WTC11 (cell line): ENCODE measurements around the gene IL16. TPM values are rescaled to one million over a fixed set of nuclear protein-coding genes. Genes with fewer than 3 reads are reported as not detected.

ENCODE experiments used
- ATAC-seq: fragments of 200-7000 bp; cut with Tn5 transposase; 2 replicates; pipeline ENCODE4 v1.10.0; 2021; ENCODE audit warnings: mild to moderate bottlenecking, moderate library complexity
- CTCF ChIA-PET: fragments of 300-600 bp; sonication (Branson Sonifier 250); formaldehyde crosslinking; loops from one replicate; lab custom pipeline; 2021; ENCODE audit warnings: antibody characterized with exemption; lab: Charles Lee
- POLR2A ChIA-PET: fragments of 350-600 bp; sonication (Branson Sonifier 250); formaldehyde crosslinking; loops from one replicate; lab custom pipeline; 2021; ENCODE audit warnings: antibody characterized with exemption; lab: Charles Lee
- DNase-seq: peaks from one replicate; pipeline ENCODE4 v3.0.0; 2021; ENCODE audit warnings: low spot score
- H3K27ac Mint-ChIP-seq: 2 replicates; pipeline ENCODE4 v1.8.0; 2021; ENCODE audit warnings: mixed read lengths
- H3K27me3 Mint-ChIP-seq: 2 replicates; pipeline ENCODE4 v1.8.0; 2021; ENCODE audit warnings: low read depth, mild to moderate bottlenecking, moderate library complexity, mixed read lengths
- H3K36me3 Mint-ChIP-seq: 2 replicates; pipeline ENCODE4 v1.8.0; 2021; ENCODE audit warnings: mixed read lengths
- H3K4me1 Mint-ChIP-seq: 2 replicates; pipeline ENCODE4 v1.8.0; 2022; ENCODE audit warnings: mixed read lengths
- H3K4me3 Mint-ChIP-seq: 2 replicates; pipeline ENCODE4 v1.8.0; 2021; ENCODE audit warnings: mild to moderate bottlenecking, moderate library complexity, mixed read lengths
- H3K9me3 Mint-ChIP-seq: 2 replicates; pipeline ENCODE4 v1.8.0; 2021; ENCODE audit warnings: mixed read lengths
- AR ChIP-seq: fragments of 250-450 bp; sonication (Bioruptor Pico); IDR thresholded peaks from 2 replicates; pipeline ENCODE4 v1.9.0; 2021; ENCODE audit warnings: mild to moderate bottlenecking
- ATF3 ChIP-seq: sonication (generic); formaldehyde crosslinking; conservative IDR thresholded peaks from 2 replicates; pipeline ENCODE4 v1.8.1; 2022; ENCODE audit warnings: mild to moderate bottlenecking, missing genetic modification reagents
- CTCF ChIP-seq: fragments of 200-600 bp; IDR thresholded peaks from 2 replicates; pipeline ENCODE4 v1.8.0; 2022; ENCODE audit warnings: antibody characterized with exemption
- E2F1 ChIP-seq: sonication (generic); formaldehyde crosslinking; IDR thresholded peaks from 2 replicates; pipeline ENCODE4 v1.8.0; 2022; ENCODE audit warnings: mild to moderate bottlenecking, missing genetic modification reagents
- ETV6 ChIP-seq: sonication (generic); formaldehyde crosslinking; IDR thresholded peaks from 2 replicates; pipeline ENCODE4 v1.8.1; 2022; ENCODE audit warnings: mild to moderate bottlenecking, missing genetic modification reagents
- GABPB1 ChIP-seq: sonication (generic); formaldehyde crosslinking; IDR thresholded peaks from 2 replicates; pipeline ENCODE4 v1.8.1; 2023; ENCODE audit warnings: mild to moderate bottlenecking, missing genetic modification reagents
- IRF2 ChIP-seq: sonication (generic); formaldehyde crosslinking; IDR thresholded peaks from 2 replicates; pipeline ENCODE4 v1.8.0; 2022; ENCODE audit warnings: low read depth, missing genetic modification reagents, borderline replicate concordance
- MAX ChIP-seq: sonication (generic); formaldehyde crosslinking; IDR thresholded peaks from 2 replicates; pipeline ENCODE4 v1.8.0; 2022; ENCODE audit warnings: mild to moderate bottlenecking, missing genetic modification reagents
- MLX ChIP-seq: sonication (generic); formaldehyde crosslinking; IDR thresholded peaks from 2 replicates; pipeline ENCODE4 v1.8.1; 2023; ENCODE audit warnings: mild to moderate bottlenecking, missing genetic modification reagents, moderate library complexity
- MXD4 ChIP-seq: fragments of 250-450 bp; sonication (Bioruptor Pico); IDR thresholded peaks from 2 replicates; pipeline ENCODE4 v1.8.0; 2021; ENCODE audit warnings: mild to moderate bottlenecking, moderate library complexity, borderline replicate concordance
- RELA ChIP-seq: sonication (generic); formaldehyde crosslinking; IDR thresholded peaks from 2 replicates; pipeline ENCODE4 v1.8.1; 2022; ENCODE audit warnings: missing genetic modification reagents, mild to moderate bottlenecking, borderline replicate concordance
- RORB ChIP-seq: fragments of 250-450 bp; sonication (Bioruptor Pico); IDR thresholded peaks from 2 replicates; pipeline ENCODE4 v1.9.0; 2021; ENCODE audit warnings: mild to moderate bottlenecking
- TEAD1 ChIP-seq: sonication (generic); formaldehyde crosslinking; IDR thresholded peaks from 2 replicates; pipeline ENCODE4 v1.8.0; 2022; ENCODE audit warnings: mild to moderate bottlenecking, missing genetic modification reagents
- TEAD4 ChIP-seq: sonication (generic); formaldehyde crosslinking; IDR thresholded peaks from 2 replicates; pipeline ENCODE4 v1.8.0; 2022; ENCODE audit warnings: mild to moderate bottlenecking, missing genetic modification reagents
- USF2 ChIP-seq: sonication (generic); formaldehyde crosslinking; IDR thresholded peaks from 2 replicates; pipeline ENCODE4 v1.8.1; 2023; ENCODE audit warnings: mild to moderate bottlenecking, missing genetic modification reagents, moderate library complexity
- ZNF219 ChIP-seq: sonication (generic); formaldehyde crosslinking; IDR thresholded peaks from 2 replicates; pipeline ENCODE4 v1.8.0; 2023; ENCODE audit warnings: missing genetic modification reagents, mild to moderate bottlenecking, borderline replicate concordance
- ZNF263 ChIP-seq: sonication (generic); formaldehyde crosslinking; IDR thresholded peaks from 2 replicates; pipeline ENCODE4 v1.8.1; 2022; ENCODE audit warnings: low read depth, mild to moderate bottlenecking, moderate library complexity, missing genetic modification reagents
- ZNF317 ChIP-seq: sonication (generic); formaldehyde crosslinking; IDR thresholded peaks from 2 replicates; pipeline ENCODE4 v1.8.1; 2023; ENCODE audit warnings: low read depth, mild to moderate bottlenecking, moderate library complexity, missing genetic modification reagents, borderline replicate concordance
- ZNF423 ChIP-seq: fragments of 250-450 bp; sonication (Bioruptor Pico); IDR thresholded peaks from 2 replicates; pipeline ENCODE4 v2.1.2; 2022; ENCODE audit warnings: mild to moderate bottlenecking, moderate library complexity
- ZNF671 ChIP-seq: fragments of 250-450 bp; sonication (Bioruptor Pico); IDR thresholded peaks from 2 replicates; pipeline ENCODE4 v1.8.0; 2021; ENCODE audit warnings: mild to moderate bottlenecking
- total RNA-seq: library from RNA; stranded (reverse); gene quantifications from 3 replicates; pipeline ENCODE4 v1.2.3, GENCODE V29; 2021

Gene IL16
- total RNA-seq, 1 experiment from 2014 or later, result 0.61 TPM

- TF ChIP-seq ETV6 (CRISPR knock-in tag) (no peak), RORB (no peak), ZNF423 (CRISPR knock-in tag) (no peak), TEAD1 (CRISPR knock-in tag) (no peak), ZNF219 (CRISPR knock-in tag) (no peak), IRF2 (no peak), GABPB1 (CRISPR knock-in tag) (no peak)
These were observed 18.3 kb upstream of the IL16 start (continued) for GRCh38 chr15:81178365-81178764.

- POLR2A ChIA-PET, result no interaction called here
- no peak overlapping the region for H3K4me3 Mint-ChIP-seq
- CTCF ChIA-PET, result no interaction called here
- H3K9me3 Mint-ChIP-seq, result no peaks in the 10 kb centered on the region
- TF ChIP-seq MXD4 (CRISPR knock-in tag), result no peak
- TF ChIP-seq CTCF, result no peak
- no peak for TF ChIP-seq RELA (CRISPR knock-in tag)
- TF ChIP-seq MAX (CRISPR knock-in tag), result no peak
- TF ChIP-seq TEAD4, result no peak
- no peak for TF ChIP-seq MLX (CRISPR knock-in tag)
- TF ChIP-seq ZNF263 (CRISPR knock-in tag), result no peak
- TF ChIP-seq ZNF423 (CRISPR knock-in tag), result no peak
- no peak for TF ChIP-seq ATF3 (CRISPR knock-in tag)
- TF ChIP-seq USF2 (CRISPR knock-in tag), result no peak
- no peak for TF ChIP-seq AR (CRISPR knock-in tag)
- no peak for TF ChIP-seq ZNF671 (CRISPR knock-in tag)
- TF ChIP-seq ZNF219 (CRISPR knock-in tag), result no peak
- no peak for TF ChIP-seq E2F1 (CRISPR knock-in tag)
- TF ChIP-seq ZNF317, result no peak
- TF ChIP-seq, all 79 proteins: peak for 0
- H3K4me1 Mint-ChIP-seq, result peaks cover 4% of the 10 kb centered on the region; the same call in 1 of the 2 replicates
- DNase-seq (no peak), ATAC-seq (no peak)
- no peaks in the 10 kb centered on the region for H3K36me3 Mint-ChIP-seq
- no peak overlapping the region for H3K27ac Mint-ChIP-seq
- no peaks in the 10 kb centered on the region for H3K27me3 Mint-ChIP-seq
These were observed 15.5 kb upstream of the IL16 start for GRCh38 chr15:81181220-81181619.
